GM12878 (cell line): ENCODE measurements around the gene RIC3. TPM values are rescaled to one million over a fixed set of nuclear protein-coding genes. Genes with fewer than 3 reads are reported as not detected.

Source experiments
- ATAC-seq: fragments of 200-7000 bp; cut with Tn5 transposase; 3 replicates; pipeline ENCODE4 v1.9.1; 2020; ENCODE audit warnings: mild to moderate bottlenecking, moderate library complexity
- BruUV-seq: library from RNA; stranded (reverse); fragments of 400-500 nt; replicated peaks from 2 replicates; lab custom pipeline; 2021; lab: Mats Ljungman, UMichigan
- CTCF ChIA-PET: fragments of 300-600 bp; sonication (Branson Sonifier 250); formaldehyde crosslinking; extraction: SDS; loops from one replicate; lab custom pipeline; 2021; ENCODE audit warnings: inconsistent platforms; lab: Yijun Ruan, JAX
- POLR2A ChIA-PET: fragments of 350-600 bp; formaldehyde crosslinking; extraction: SDS; loops from one replicate; lab custom pipeline; 2021; ENCODE audit warnings: inconsistent platforms; lab: Charles Lee
- RAD21 ChIA-PET: fragments of 300-600 bp; sonication (Branson Sonifier 250); formaldehyde crosslinking; loops from one replicate; lab custom pipeline; 2023; ENCODE audit warnings: antibody characterized with exemption; ENCODE audit not compliant: unreplicated experiment; lab: Charles Lee
- SMC1A ChIA-PET: fragments of 300-600 bp; sonication (Branson Sonifier 250); formaldehyde crosslinking; loops from one replicate; lab custom pipeline; 2023; ENCODE audit not compliant: unreplicated experiment, uncharacterized antibody; lab: Charles Lee
- DNase-seq: peaks from one replicate; pipeline ENCODE4 v3.0.0-alpha.2; 2011; ENCODE audit warnings: low read depth, low spot score
- FAIRE-seq: peaks from 3 replicates; lab custom pipeline; 2011; peaks lifted over from hg19 to GRCh38; lab: Jason Lieb, UNC
- H2AFZ ChIP-seq: 2 replicates; pipeline ENCODE4 v1.6.0; 2011; ENCODE audit warnings: low read depth, low read length, control low read depth; ENCODE audit not compliant: control insufficient read depth
- H3K27ac ChIP-seq: 2 replicates; pipeline ENCODE4 v1.5.1; 2011; ENCODE audit warnings: control low read depth; ENCODE audit not compliant: control insufficient read depth, insufficient read depth
- H3K27me3 ChIP-seq, 2 experiments: replicated peaks in 1 of 2; 2 replicates each; pipeline versions ENCODE4 v1.6.0 to v1.6.1; 2011; ENCODE audit warnings: low read length in 1 of 2; ENCODE audit not compliant: control insufficient read depth in 2 of 2, insufficient read depth in 2 of 2
- H3K36me3 ChIP-seq, 2 experiments: 2 replicates each; pipeline ENCODE4 v1.5.1; 2011; ENCODE audit warnings: low read length in 1 of 2; ENCODE audit not compliant: control insufficient read depth in 2 of 2, insufficient read depth in 2 of 2
- H3K4me1 ChIP-seq: 2 replicates; pipeline ENCODE4 v1.6.1; 2011; ENCODE audit warnings: mild to moderate bottlenecking, low read length, moderate library complexity, mixed read lengths; ENCODE audit not compliant: control insufficient read depth, insufficient read depth
- H3K4me2 ChIP-seq: 2 replicates; pipeline ENCODE4 v1.6.0; 2011; ENCODE audit warnings: control low read depth; ENCODE audit not compliant: control insufficient read depth, insufficient read depth
- H3K4me3 ChIP-seq: fragments of 200-600 bp; sonication (generic); 2 replicates; pipeline ENCODE4 v1.5.1; 2016
- H3K79me2 ChIP-seq: 2 replicates; pipeline ENCODE4 v1.6.0; 2011; ENCODE audit warnings: low read length; ENCODE audit not compliant: control insufficient read depth, insufficient read depth
- H3K9ac ChIP-seq: 2 replicates; pipeline ENCODE4 v1.8.0; 2011; ENCODE audit warnings: low read length, control low read depth, mixed read lengths; ENCODE audit not compliant: control insufficient read depth, insufficient read depth
- H3K9me3 ChIP-seq: replicated peaks from 3 replicates; pipeline ENCODE4 v1.5.1; 2011; ENCODE audit warnings: mild to moderate bottlenecking, low read length; ENCODE audit not compliant: control insufficient read depth, insufficient read depth
- H4K20me1 ChIP-seq: 2 replicates; pipeline ENCODE4 v1.6.0; 2011; ENCODE audit not compliant: control insufficient read depth, insufficient read depth
- DPF2 ChIP-seq: fragments of 450-650 bp; IDR thresholded peaks from 2 replicates; pipeline ENCODE4 v1.6.1; 2017; ENCODE audit warnings: mild to moderate bottlenecking
- GABPA ChIP-seq: IDR thresholded peaks from 2 replicates; pipeline ENCODE4 v1.6.1; 2014; ENCODE audit warnings: antibody characterized with exemption, low read depth, mild to moderate bottlenecking, inconsistent platforms
- IKZF2 ChIP-seq, 2 experiments: fragments of 450-650 bp; IDR thresholded peaks; 2 replicates each; pipeline ENCODE4 v1.6.1; 2017; ENCODE audit warnings: mild to moderate bottlenecking in 2 of 2, moderate library complexity in 2 of 2
- JUND ChIP-seq: IDR thresholded peaks from 2 replicates; pipeline ENCODE4 v1.6.1; 2012; ENCODE audit warnings: low read depth, mild to moderate bottlenecking, low read length, improper control_type of control experiment, moderate library complexity
- NFIC ChIP-seq: IDR thresholded peaks from 2 replicates; pipeline ENCODE4 v1.6.1; 2012; ENCODE audit warnings: low read depth, mild to moderate bottlenecking, inconsistent platforms, low read length, moderate library complexity
- PML ChIP-seq: IDR thresholded peaks from 2 replicates; pipeline ENCODE4 v1.6.1; 2012; ENCODE audit warnings: low read length, inconsistent platforms
- RFX5 ChIP-seq: IDR thresholded peaks from 2 replicates; pipeline ENCODE4 v1.6.1; 2011; ENCODE audit warnings: low read depth, low read length, improper control_type of control experiment
- WGBS: methylation state at CpG from one replicate; pipeline ENCODE4 v1.1.6; 2016; ENCODE audit warnings: low lambda C conversion rate; ENCODE audit not compliant: insufficient replicate concordance, insufficient coverage; ENCODE audit errors: missing lambda C conversion rate; 5-methylcytosine and 5-hydroxymethylcytosine counted together
- in situ Hi-C: fragments of 300-500 bp; cut with MboI; formaldehyde crosslinking; loops from 9 replicates; pipeline ENCODE4 v1.14.3; 2018; ENCODE audit warnings: mixed read lengths
- intact Hi-C: fragments of 100-400 bp; cut with micrococcal nuclease; formaldehyde crosslinking; loops from one replicate; pipeline ENCODE4 v1.14.2; 2022; ENCODE audit not compliant: unreplicated experiment
- polyA plus RNA-seq, 11 experiments: library from polyadenylated mRNA; depleted of rRNA in 4 of 11; unstranded in 6 of 11; stranded (reverse) in 5 of 11; fragments of >200 nt; fragmentation: Nextera tagmentation in 4 of 11; fragmentation: Illumina TruSeq in 1 of 11; extraction: Ambion mirVana in 4 of 11; extraction: Trizol in 1 of 11; gene quantifications; 1 replicate in 1 of 11; 2 replicates in 10 of 11; pipeline versions ENCODE4 v1.2.1 to v1.2.3, GENCODE V29; 2011 to 2016; ENCODE audit warnings: inconsistent platforms in 2 of 11, missing spikeins in 2 of 11, low read depth in 1 of 11
- total RNA-seq, 4 experiments: library from RNA; depleted of rRNA in 3 of 4; stranded (reverse); fragments of >200 nt in 3 of 4; fragmentation: Illumina TruSeq in 1 of 4; extraction: Trizol in 1 of 4; gene quantifications; 2 replicates each; pipeline versions ENCODE4 v1.2.1 to v1.2.3, GENCODE V29; 2013 to 2021
- TF ChIP-seq, protein P1 (sequence below): fragments of 450-650 bp; IDR thresholded peaks from 2 replicates; pipeline ENCODE4 v1.6.1; 2017; ENCODE audit warnings: mild to moderate bottlenecking, moderate library complexity

Gene RIC3
- total and polyA plus RNA-seq, 10 of the 15 experiments (the other 5 are each of a cell fraction or from before 2014, with no cell fraction given) = 0.90 to 8.9 (median 2.2) TPM

DNA sequence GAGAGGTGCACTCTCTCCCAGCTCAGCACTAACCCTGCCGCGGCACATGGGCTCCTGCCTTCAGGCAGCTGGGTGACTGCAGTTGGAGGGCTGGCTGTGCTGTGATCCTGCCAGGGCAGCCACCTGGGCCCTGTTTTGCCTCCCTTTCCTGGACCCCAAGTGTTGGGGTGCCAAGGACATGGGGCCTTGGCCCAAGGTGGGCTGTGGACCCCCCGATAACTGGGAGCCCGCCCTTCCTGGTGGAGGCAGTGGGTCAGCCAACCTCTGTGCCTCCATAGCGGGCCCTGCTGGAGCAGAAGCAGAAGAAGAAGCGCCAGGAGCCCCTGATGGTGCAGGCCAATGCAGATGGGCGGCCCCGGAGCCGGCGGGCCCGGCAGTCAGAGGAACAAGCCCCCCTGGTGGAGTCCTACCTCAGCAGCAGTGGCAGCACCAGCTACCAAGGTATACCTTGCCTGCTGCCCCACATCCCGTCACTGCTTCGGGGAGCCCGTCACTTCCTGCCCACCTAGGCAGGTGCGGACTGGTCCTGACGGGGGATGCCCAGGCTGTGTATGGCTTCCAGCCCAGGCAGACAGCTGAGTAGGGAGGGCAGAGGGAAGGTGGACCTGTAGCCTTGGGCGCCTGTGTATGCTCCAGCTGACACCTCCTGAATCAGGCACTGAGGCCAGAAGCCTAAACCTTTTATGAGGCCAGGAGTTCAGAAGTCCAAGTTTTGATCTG lies 78.9 kb downstream of the RIC3 start:
- Histone ChIP-seq H3K79me2 (no peaks in the 10 kb centered on the region), H3K27ac (no peak overlapping the region), H3K4me1 (no peaks in the 10 kb centered on the region), H3K27me3 (no peaks in the 10 kb centered on the region; a peak in 2 of 4 replicates), H3K9me3 (no peaks in the 10 kb centered on the region), H3K36me3 (no peaks in the 10 kb centered on the region), H3K4me2 (no peak overlapping the region), H2AFZ (no peak overlapping the region), H3K9ac (no peak overlapping the region), H4K20me1 (no peaks in the 10 kb centered on the region), H3K4me3 (no peak overlapping the region)
- intact Hi-C loops (loop anchor here (10.0 kb wide), 1 partner anchor 195 kb away; no protein-coding TSS in a partner anchor), in situ Hi-C loops (no loop called here)
- ChIA-PET POLR2A (no interaction called here), RAD21 (interaction anchor here (0.8 to 2.5 kb wide), 5 partner anchors 9 to 84 kb away, joined by 3 to 14 read pairs (median 4); no protein-coding TSS in a partner anchor), SMC1A (interaction anchor here (0.8 to 3.7 kb wide), 4 partner anchors 10 to 84 kb away, joined by 3 to 19 read pairs (median 4); no protein-coding TSS in a partner anchor), CTCF (interaction anchor here (0.6 to 7.6 kb wide), 9 partner anchors 10 to 118 kb away, joined by 3 to 64 read pairs (median 5); no protein-coding TSS in a partner anchor)
- FAIRE-seq = no peak
- TF ChIP-seq IKZF2 (IDR thresholded peaks at IDR 0.05) = no peak
- TF ChIP-seq RFX5 = no peak
- TF ChIP-seq DPF2 = no peak
- TF ChIP-seq PML = no peak
- no peak for TF ChIP-seq NFIC
- no peak for TF ChIP-seq GABPA
- no peak for TF ChIP-seq JUND
- TF ChIP-seq, protein P1, sequence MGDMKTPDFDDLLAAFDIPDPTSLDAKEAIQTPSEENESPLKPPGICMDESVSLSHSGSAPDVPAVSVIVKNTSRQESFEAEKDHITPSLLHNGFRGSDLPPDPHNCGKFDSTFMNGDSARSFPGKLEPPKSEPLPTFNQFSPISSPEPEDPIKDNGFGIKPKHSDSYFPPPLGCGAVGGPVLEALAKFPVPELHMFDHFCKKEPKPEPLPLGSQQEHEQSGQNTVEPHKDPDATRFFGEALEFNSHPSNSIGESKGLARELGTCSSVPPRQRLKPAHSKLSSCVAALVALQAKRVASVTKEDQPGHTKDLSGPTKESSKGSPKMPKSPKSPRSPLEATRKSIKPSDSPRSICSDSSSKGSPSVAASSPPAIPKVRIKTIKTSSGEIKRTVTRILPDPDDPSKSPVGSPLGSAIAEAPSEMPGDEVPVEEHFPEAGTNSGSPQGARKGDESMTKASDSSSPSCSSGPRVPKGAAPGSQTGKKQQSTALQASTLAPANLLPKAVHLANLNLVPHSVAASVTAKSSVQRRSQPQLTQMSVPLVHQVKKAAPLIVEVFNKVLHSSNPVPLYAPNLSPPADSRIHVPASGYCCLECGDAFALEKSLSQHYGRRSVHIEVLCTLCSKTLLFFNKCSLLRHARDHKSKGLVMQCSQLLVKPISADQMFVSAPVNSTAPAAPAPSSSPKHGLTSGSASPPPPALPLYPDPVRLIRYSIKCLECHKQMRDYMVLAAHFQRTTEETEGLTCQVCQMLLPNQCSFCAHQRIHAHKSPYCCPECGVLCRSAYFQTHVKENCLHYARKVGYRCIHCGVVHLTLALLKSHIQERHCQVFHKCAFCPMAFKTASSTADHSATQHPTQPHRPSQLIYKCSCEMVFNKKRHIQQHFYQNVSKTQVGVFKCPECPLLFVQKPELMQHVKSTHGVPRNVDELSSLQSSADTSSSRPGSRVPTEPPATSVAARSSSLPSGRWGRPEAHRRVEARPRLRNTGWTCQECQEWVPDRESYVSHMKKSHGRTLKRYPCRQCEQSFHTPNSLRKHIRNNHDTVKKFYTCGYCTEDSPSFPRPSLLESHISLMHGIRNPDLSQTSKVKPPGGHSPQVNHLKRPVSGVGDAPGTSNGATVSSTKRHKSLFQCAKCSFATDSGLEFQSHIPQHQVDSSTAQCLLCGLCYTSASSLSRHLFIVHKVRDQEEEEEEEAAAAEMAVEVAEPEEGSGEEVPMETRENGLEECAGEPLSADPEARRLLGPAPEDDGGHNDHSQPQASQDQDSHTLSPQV = no peak
- no TSS peak for BruUV-seq
- ATAC-seq = no peak
- no peak for DNase-seq
- WGBS = 40% methylated on average over 17 of the region's 17 CpGs
